Keratinocyte (primary cell): ENCODE data around the gene CHID1. TPM values are rescaled to one million over a fixed set of nuclear protein-coding genes. Genes with fewer than 3 reads are reported as not detected.

Experiments used
- DNase-seq: peaks from one replicate; pipeline ENCODE4 v3.0.0-alpha.2; 2011; ENCODE audit warnings: low read depth, missing footprints, low spot score
- FAIRE-seq: peaks from 2 replicates; lab custom pipeline; 2011; peaks lifted over from hg19 to GRCh38; lab: Jason Lieb, UNC
- H2AFZ ChIP-seq: 2 replicates; pipeline ENCODE4 v1.6.0; 2012; ENCODE audit warnings: low read length, control low read depth, inconsistent platforms; ENCODE audit not compliant: control insufficient read depth
- H3K27ac ChIP-seq: 2 replicates; pipeline ENCODE4 v1.5.1; 2011; ENCODE audit warnings: low read length; ENCODE audit not compliant: control insufficient read depth, insufficient read depth
- H3K27me3 ChIP-seq: 3 replicates; pipeline ENCODE4 v1.6.0; 2011; ENCODE audit warnings: low read length; ENCODE audit not compliant: control insufficient read depth, insufficient read depth; ENCODE audit errors: extremely low read depth
- H3K36me3 ChIP-seq, 2 experiments: 2 replicates in 1 of 2; 3 replicates in 1 of 2; pipeline ENCODE4 v1.5.1; 2011; ENCODE audit warnings: low read length in 2 of 2, mild to moderate bottlenecking in 1 of 2; ENCODE audit not compliant: control insufficient read depth in 2 of 2, insufficient read depth in 2 of 2; ENCODE audit errors: extremely low read depth in 1 of 2
- H3K4me1 ChIP-seq: 3 replicates; pipeline ENCODE4 v1.5.1; 2011; ENCODE audit warnings: low read length; ENCODE audit not compliant: control insufficient read depth, insufficient read depth; ENCODE audit errors: extremely low read depth
- H3K4me2 ChIP-seq: 3 replicates; pipeline ENCODE4 v1.6.0; 2011; ENCODE audit warnings: low read depth, low read length; ENCODE audit not compliant: control insufficient read depth, insufficient read depth; ENCODE audit errors: extremely low read depth
- H3K4me3 ChIP-seq, 3 experiments: fragments of 200-600 bp in 1 of 3; sonication (generic) in 1 of 3; 2 replicates in 2 of 3; 3 replicates in 1 of 3; pipeline ENCODE4 v1.5.1; 2011 to 2016; ENCODE audit warnings: low read length in 3 of 3, mild to moderate bottlenecking in 3 of 3, control low read depth in 2 of 3, inconsistent platforms in 1 of 3, low read depth in 1 of 3, mixed read lengths in 1 of 3, mixed run types in 1 of 3, moderate library complexity in 1 of 3; ENCODE audit not compliant: control insufficient read depth in 2 of 3, insufficient read depth in 2 of 3; ENCODE audit errors: extremely low read depth in 1 of 3
- H3K79me2 ChIP-seq: 2 replicates; pipeline ENCODE4 v1.6.0; 2012; ENCODE audit warnings: low read length; ENCODE audit not compliant: control insufficient read depth, insufficient read depth
- H3K9ac ChIP-seq: 3 replicates; pipeline ENCODE4 v1.6.0; 2011; ENCODE audit warnings: low read length; ENCODE audit not compliant: control insufficient read depth, insufficient read depth; ENCODE audit errors: extremely low read depth
- H3K9me1 ChIP-seq: 3 replicates; pipeline ENCODE4 v1.6.0; 2011; ENCODE audit warnings: low read length; ENCODE audit not compliant: control insufficient read depth, insufficient read depth; ENCODE audit errors: extremely low read depth
- H3K9me3 ChIP-seq: 2 replicates; pipeline ENCODE4 v1.5.1; 2012; ENCODE audit warnings: low read depth, low read length; ENCODE audit not compliant: control insufficient read depth
- H4K20me1 ChIP-seq: 3 replicates; pipeline ENCODE4 v1.6.0; 2011; ENCODE audit warnings: low read length; ENCODE audit not compliant: control insufficient read depth, insufficient read depth; ENCODE audit errors: extremely low read depth
- CTCF ChIP-seq, 3 experiments: IDR thresholded peaks in 1 of 3; conservative IDR thresholded peaks in 1 of 3; optimal IDR thresholded peaks in 1 of 3; 2 replicates in 2 of 3; 3 replicates in 1 of 3; pipeline versions ENCODE3 to v1.5.1; 2011; ENCODE audit warnings: low read length in 3 of 3, mild to moderate bottlenecking in 3 of 3, moderate library complexity in 2 of 3, control low read depth in 1 of 3, inconsistent platforms in 1 of 3; ENCODE audit not compliant: insufficient read depth in 2 of 3; ENCODE audit errors: extremely low read depth in 1 of 3
- EZH2 ChIP-seq: IDR thresholded peaks from one replicate; pipeline ENCODE4 v1.6.1; 2012; ENCODE audit warnings: inconsistent platforms, mild to moderate bottlenecking, low read length, moderate library complexity
- dilution Hi-C: fragments of 300-500 bp; cut with MboI; formaldehyde crosslinking; loops from one replicate; pipeline ENCODE4 v1.7.0; 2020; ENCODE audit warnings: low sequenced_read_pairs; ENCODE audit not compliant: extremely low pct_ligation_motif_present
- polyA plus RNA-seq, 5 experiments: library from polyadenylated mRNA; depleted of rRNA in 3 of 5; stranded (reverse) in 3 of 5; stranded (forward) in 1 of 5; unstranded in 1 of 5; fragments of >200 nt; gene quantifications; 1 replicate in 1 of 5; 2 replicates in 3 of 5; 3 replicates in 1 of 5; pipeline versions ENCODE4 v1.2.1 to v1.2.3, GENCODE V29; 2011 to 2012; ENCODE audit warnings: missing spikeins in 2 of 5, low read depth in 1 of 5, low replicate concordance in 1 of 5

Gene CHID1
- polyA plus RNA-seq, 1 donor (not counting 4 experiments of a cell fraction or from before 2014, with no cell fraction given), result 23.0 TPM

GRCh38 chr11:866481-866880 lies 44.1 kb downstream of the CHID1 start:
- Histone ChIP-seq H3K4me3 (no peak overlapping the region), H3K27ac (no peak overlapping the region), H3K4me2 (no peak overlapping the region), H3K36me3 (peaks cover 0 to 15% of the 10 kb centered on the region in 2 experiments), H3K9me3 (no peaks in the 10 kb centered on the region), H3K27me3 (peaks cover 2% of the 10 kb centered on the region), H3K9me1 (no peaks in the 10 kb centered on the region), H2AFZ (no peak overlapping the region), H3K9ac (no peak overlapping the region), H3K79me2 (no peaks in the 10 kb centered on the region), H3K4me1 (no peaks in the 10 kb centered on the region), H4K20me1 (peaks cover 2% of the 10 kb centered on the region)
- FAIRE-seq (no peak), DNase-seq (no peak)
- dilution Hi-C loops, result no loop called here
- TF ChIP-seq EZH2 (no peak), CTCF (optimal IDR thresholded peaks at IDR 0.05 in 1 of 3, IDR thresholded peaks at IDR 0.05 in 1 of 3, conservative IDR thresholded peaks at IDR 0.05 in 1 of 3; ENCODE audit: extremely low read depth in 1 of 3, insufficient read depth in 2 of 3, low read length in 3 of 3) (no peak)

GRCh38 chr11:865462-866430 lies 44.9 kb downstream of the CHID1 start:
- no peak overlapping the region for H3K9ac ChIP-seq
- H3K4me1 ChIP-seq, result no peaks in the 10 kb centered on the region
- dilution Hi-C loops, result no loop called here
- DNase-seq (no peak), FAIRE-seq (no peak)
- no peak overlapping the region for H3K27ac ChIP-seq
- H2AFZ ChIP-seq, result no peak overlapping the region
- peaks cover 2% of the 10 kb centered on the region for H4K20me1 ChIP-seq
- no peaks in the 10 kb centered on the region for H3K79me2 ChIP-seq
- H3K4me2 ChIP-seq, result no peak overlapping the region
- H3K36me3 ChIP-seq, result peaks cover 0 to 15% of the 10 kb centered on the region in 2 experiments
- no peaks in the 10 kb centered on the region for H3K9me1 ChIP-seq
- no peak overlapping the region for H3K4me3 ChIP-seq
- TF ChIP-seq CTCF (optimal IDR thresholded peaks at IDR 0.05 in 1 of 3, IDR thresholded peaks at IDR 0.05 in 1 of 3, conservative IDR thresholded peaks at IDR 0.05 in 1 of 3; ENCODE audit: extremely low read depth in 1 of 3, insufficient read depth in 2 of 3, low read length in 3 of 3) (no peak), EZH2 (no peak)
- H3K27me3 ChIP-seq, result no peaks in the 10 kb centered on the region
- no peaks in the 10 kb centered on the region for H3K9me3 ChIP-seq
